Panc1 (cell line): ENCODE results near the gene PAX9. TPM values are rescaled to one million over a fixed set of nuclear protein-coding genes. Genes with fewer than 3 reads are reported as not detected.

Experiments used
- ATAC-seq: fragments of 200-7000 bp; cut with Tn5 transposase; 2 replicates; pipeline ENCODE4 v1.9.1; 2020; ENCODE audit warnings: mild to moderate bottlenecking, moderate library complexity
- BruUV-seq: library from RNA; stranded (reverse); fragments of 400-500 nt; replicated peaks from 2 replicates; lab custom pipeline; 2021; lab: Mats Ljungman, UMichigan
- CTCF ChIA-PET: fragments of 300-600 bp; sonication (Branson Sonifier 250); formaldehyde crosslinking; loops from one replicate; lab custom pipeline; 2022; ENCODE audit warnings: antibody characterized with exemption; lab: Charles Lee
- POLR2A ChIA-PET: fragments of 300-600 bp; sonication (Branson Sonifier 250); formaldehyde crosslinking; loops from one replicate; lab custom pipeline; 2022; ENCODE audit warnings: antibody characterized with exemption; lab: Charles Lee
- DNase-seq: peaks from one replicate; pipeline ENCODE4 v3.0.0-alpha.2; 2010; ENCODE audit warnings: low read depth, low spot score
- H3K27ac ChIP-seq: 2 replicates; pipeline ENCODE4 v1.5.1; 2011; ENCODE audit warnings: mild to moderate bottlenecking, low read length, inconsistent platforms
- H3K27me3 ChIP-seq: fragments of 200-500 bp; sonication (Bioruptor generic); 2 replicates; pipeline ENCODE4 v1.6.0; 2014; ENCODE audit warnings: low read length, inconsistent platforms; ENCODE audit not compliant: control insufficient read depth, insufficient read depth
- H3K36me3 ChIP-seq: fragments of 200-500 bp; sonication (Bioruptor generic); 2 replicates; pipeline ENCODE4 v1.5.1; 2014; ENCODE audit warnings: inconsistent platforms, mild to moderate bottlenecking, low read length, moderate library complexity; ENCODE audit not compliant: control insufficient read depth, insufficient read depth
- H3K4me1 ChIP-seq: 2 replicates; pipeline ENCODE4 v1.5.1; 2011; ENCODE audit warnings: inconsistent platforms, mild to moderate bottlenecking, low read length, moderate library complexity; ENCODE audit not compliant: control insufficient read depth, insufficient read depth
- H3K4me3 ChIP-seq, 2 experiments: 2 replicates each; pipeline ENCODE4 v1.5.1; 2011 to 2012; ENCODE audit warnings: low read depth in 2 of 2, low read length in 2 of 2, mild to moderate bottlenecking in 2 of 2, inconsistent platforms in 1 of 2, moderate library complexity in 1 of 2
- H3K9me3 ChIP-seq: fragments of 200-500 bp; sonication (Bioruptor generic); 2 replicates; pipeline ENCODE4 v1.5.1; 2014; ENCODE audit warnings: low read depth, mild to moderate bottlenecking, inconsistent platforms, low read length, moderate library complexity; ENCODE audit not compliant: control insufficient read depth, insufficient read depth
- CTCF ChIP-seq: fragments of 450-650 bp; IDR thresholded peaks from 2 replicates; pipeline ENCODE4 v1.5.1; 2017; ENCODE audit warnings: mild to moderate bottlenecking
- POLR2AphosphoS5 ChIP-seq: IDR thresholded peaks from 2 replicates; pipeline ENCODE4 v1.6.1; 2012; ENCODE audit warnings: mild to moderate bottlenecking, low read depth, low read length, moderate library complexity
- REST ChIP-seq, 2 experiments: IDR thresholded peaks; 2 replicates each; pipeline ENCODE4 v1.6.1; 2011 to 2012; ENCODE audit warnings: low read depth in 2 of 2, control low read depth in 1 of 2, low read length in 1 of 2, mild to moderate bottlenecking in 1 of 2, moderate library complexity in 1 of 2; ENCODE audit not compliant: insufficient read depth in 1 of 2
- SIN3A ChIP-seq: IDR thresholded peaks from 2 replicates; pipeline ENCODE4 v1.6.1; 2012; ENCODE audit warnings: low read depth, mild to moderate bottlenecking, low read length, moderate library complexity, borderline replicate concordance; ENCODE audit not compliant: insufficient read depth
- TCF7L2 ChIP-seq: IDR thresholded peaks from 2 replicates; pipeline ENCODE4 v1.6.1; 2011; ENCODE audit warnings: mild to moderate bottlenecking, low read depth, low read length, inconsistent platforms
- in situ Hi-C: cut with HindIII; loops from 2 replicates; pipeline ENCODE4 v1.10.0; 2016; ENCODE audit warnings: low sequenced_read_pairs, low pct_unique_long_range_greater_than_20kb
- intact Hi-C: fragments of 100-400 bp; cut with micrococcal nuclease; formaldehyde crosslinking; loops from one replicate; pipeline ENCODE4 v1.10.0; 2022; ENCODE audit not compliant: unreplicated experiment
- total RNA-seq: library from RNA; stranded (reverse); gene quantifications from one replicate; pipeline ENCODE4 v1.2.1, GENCODE V29; 2021; ENCODE audit not compliant: unreplicated experiment

Gene PAX9
- total RNA-seq, 1 experiment from 2014 or later, result 0.82 TPM

- no peaks in the 10 kb centered on the region for H3K27me3 ChIP-seq
- TF ChIP-seq TCF7L2, result no peak
- no peak for TF ChIP-seq POLR2AphosphoS5
- TF ChIP-seq SIN3A, result no peak
- no peak for TF ChIP-seq CTCF
- TF ChIP-seq REST (IDR thresholded peaks at IDR 0.05; ENCODE audit: insufficient read depth in 1 of 2, low read depth in 2 of 2, low read length in 1 of 2), result no peak
- no peaks in the 10 kb centered on the region for H3K36me3 ChIP-seq
- no peak for ATAC-seq
- no peak overlapping the region for H3K4me3 ChIP-seq
- no peak for DNase-seq
- no peaks in the 10 kb centered on the region for H3K9me3 ChIP-seq
- H3K27ac ChIP-seq, result no peak overlapping the region
- ChIA-PET CTCF (no interaction called here), POLR2A (no interaction called here)
- in situ Hi-C loops (no loop called here), intact Hi-C loops (loop anchor here (10.0 kb wide), 1 partner anchor 478 kb away; no protein-coding TSS in a partner anchor)
- H3K4me1 ChIP-seq, result no peaks in the 10 kb centered on the region
- BruUV-seq, result no TSS peak
Observed at GRCh38 chr14:36666416-36667206, 5.0 kb downstream of the PAX9 start.

GRCh38 chr14:36667679-36668078, 6.0 kb downstream of the PAX9 start:
- no TSS peak for BruUV-seq
- intact Hi-C loops, result loop anchor here (10.0 kb wide), 1 partner anchor 477 kb away; no protein-coding TSS in a partner anchor
- POLR2A ChIA-PET, result no interaction called here
- H3K9me3 ChIP-seq, result no peaks in the 10 kb centered on the region
- H3K36me3 ChIP-seq, result no peaks in the 10 kb centered on the region
- in situ Hi-C loops, result no loop called here
- no peaks in the 10 kb centered on the region for H3K4me1 ChIP-seq
- no peak for TF ChIP-seq CTCF
- TF ChIP-seq SIN3A, result no peak
- no peak for TF ChIP-seq REST (IDR thresholded peaks at IDR 0.05; ENCODE audit: insufficient read depth in 1 of 2, low read depth in 2 of 2, low read length in 1 of 2)
- TF ChIP-seq POLR2AphosphoS5, result no peak
- TF ChIP-seq TCF7L2, result no peak
- CTCF ChIA-PET, result no interaction called here
- no peak for DNase-seq
- H3K27ac ChIP-seq, result no peak overlapping the region
- no peaks in the 10 kb centered on the region for H3K27me3 ChIP-seq
- no peak for ATAC-seq
- no peak overlapping the region for H3K4me3 ChIP-seq
